T-helper 22 cell (primary cell): ENCODE results near the gene PNMA1.

Experiments used
- DNase-seq: peaks from one replicate; pipeline ENCODE4 v3.0.0-alpha.2; 2020; ENCODE audit warnings: low read depth

The PNMA1 gene, protein sequence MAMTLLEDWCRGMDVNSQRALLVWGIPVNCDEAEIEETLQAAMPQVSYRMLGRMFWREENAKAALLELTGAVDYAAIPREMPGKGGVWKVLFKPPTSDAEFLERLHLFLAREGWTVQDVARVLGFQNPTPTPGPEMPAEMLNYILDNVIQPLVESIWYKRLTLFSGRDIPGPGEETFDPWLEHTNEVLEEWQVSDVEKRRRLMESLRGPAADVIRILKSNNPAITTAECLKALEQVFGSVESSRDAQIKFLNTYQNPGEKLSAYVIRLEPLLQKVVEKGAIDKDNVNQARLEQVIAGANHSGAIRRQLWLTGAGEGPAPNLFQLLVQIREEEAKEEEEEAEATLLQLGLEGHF

DNA sequence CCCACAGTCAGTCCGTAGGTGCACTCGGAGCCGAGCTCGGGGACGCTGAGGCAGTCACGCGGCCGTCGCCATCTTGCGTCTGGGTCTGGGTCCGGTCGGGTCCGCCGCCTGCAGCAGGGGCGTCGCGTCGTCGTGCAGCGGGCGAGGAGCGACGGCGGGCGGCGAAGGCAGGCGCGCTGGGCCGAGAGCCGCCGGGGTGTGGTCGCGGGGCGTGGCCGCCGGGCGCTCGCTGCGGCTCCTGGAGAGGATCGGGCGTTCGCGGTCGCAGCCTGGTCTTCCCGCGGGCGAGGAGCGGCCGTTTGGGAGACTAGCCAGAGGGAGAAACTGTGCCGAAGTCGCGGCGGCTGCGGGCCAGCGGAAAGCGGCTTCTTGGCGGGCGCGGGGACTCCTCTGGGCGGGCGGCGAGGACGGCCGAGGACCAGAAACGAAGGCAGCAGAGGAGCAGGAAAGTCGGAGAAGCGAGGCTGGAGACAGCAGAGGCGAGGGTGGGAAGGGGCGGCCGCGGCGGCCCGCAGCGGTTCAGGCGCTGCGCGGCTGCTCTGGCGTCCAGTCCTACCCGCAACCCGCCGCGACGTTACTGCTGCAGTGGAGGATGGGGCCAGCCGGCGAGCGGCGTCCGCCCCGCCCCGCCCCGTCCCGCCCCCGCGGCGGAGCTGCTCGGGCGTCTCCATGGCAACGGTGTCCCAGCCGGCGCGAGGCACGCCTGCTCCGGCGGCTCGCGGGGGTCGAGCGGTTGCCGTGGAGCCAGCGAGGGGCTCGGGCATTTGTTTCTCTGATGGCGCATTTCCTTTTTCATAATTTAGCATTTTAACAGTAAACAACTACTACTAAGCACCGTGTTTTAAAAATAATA lies at the start of gene PNMA1:
Gene PNMA1 (minus strand): TSS at position 582 of the 853 bp plus-strand sequence. CDS start 745 bp downstream, outside the sequence.
- DNase-seq, result peak; percentile 79

GRCh38 chr14:73763396-73763795 lies 49.2 kb upstream of the PNMA1 start:
- DNase-seq, result no peak

GRCh38 chr14:73762375-73762822 lies 48.2 kb upstream of the PNMA1 start:
- no peak for DNase-seq

DNA sequence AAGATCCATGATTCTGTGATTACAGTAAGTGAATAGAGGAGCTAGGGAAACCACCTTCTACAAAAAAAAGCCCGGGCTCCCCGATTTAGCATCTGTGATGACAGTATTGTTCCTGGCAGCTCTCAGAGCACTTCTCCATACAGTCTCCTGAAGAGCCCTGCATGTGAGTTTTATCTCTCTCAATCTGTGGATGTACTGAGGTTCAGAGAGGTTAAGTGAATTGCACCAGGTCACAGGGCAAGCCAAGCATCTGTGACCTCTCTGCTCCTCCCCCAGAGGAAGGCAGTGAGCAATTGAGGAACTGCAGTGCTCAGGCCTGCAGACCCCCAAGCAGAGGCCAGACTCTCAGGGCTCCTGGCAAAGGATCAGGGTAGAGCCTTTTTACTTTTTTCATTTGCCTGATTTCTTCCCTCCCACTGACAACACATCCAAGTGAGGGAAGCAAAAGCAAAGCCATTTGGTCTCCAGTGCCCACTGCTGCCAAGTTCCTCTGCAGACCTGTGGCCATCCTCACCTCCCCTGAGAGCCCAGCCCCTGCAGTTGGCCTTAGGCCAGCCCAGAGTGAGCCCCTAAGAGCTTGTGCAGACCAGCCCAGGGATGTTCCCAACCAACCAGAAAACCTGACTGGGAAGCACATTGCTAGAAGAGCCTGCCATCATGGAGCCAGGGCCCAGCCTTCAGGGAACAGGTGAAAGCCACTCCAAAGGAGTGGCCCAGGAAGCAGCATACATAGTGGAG lies 47.6 kb upstream of the PNMA1 start:
- no peak for DNase-seq

- no peak for DNase-seq
Measured at GRCh38 chr14:73760598-73761586, 46.7 kb upstream of the PNMA1 start.

DNA sequence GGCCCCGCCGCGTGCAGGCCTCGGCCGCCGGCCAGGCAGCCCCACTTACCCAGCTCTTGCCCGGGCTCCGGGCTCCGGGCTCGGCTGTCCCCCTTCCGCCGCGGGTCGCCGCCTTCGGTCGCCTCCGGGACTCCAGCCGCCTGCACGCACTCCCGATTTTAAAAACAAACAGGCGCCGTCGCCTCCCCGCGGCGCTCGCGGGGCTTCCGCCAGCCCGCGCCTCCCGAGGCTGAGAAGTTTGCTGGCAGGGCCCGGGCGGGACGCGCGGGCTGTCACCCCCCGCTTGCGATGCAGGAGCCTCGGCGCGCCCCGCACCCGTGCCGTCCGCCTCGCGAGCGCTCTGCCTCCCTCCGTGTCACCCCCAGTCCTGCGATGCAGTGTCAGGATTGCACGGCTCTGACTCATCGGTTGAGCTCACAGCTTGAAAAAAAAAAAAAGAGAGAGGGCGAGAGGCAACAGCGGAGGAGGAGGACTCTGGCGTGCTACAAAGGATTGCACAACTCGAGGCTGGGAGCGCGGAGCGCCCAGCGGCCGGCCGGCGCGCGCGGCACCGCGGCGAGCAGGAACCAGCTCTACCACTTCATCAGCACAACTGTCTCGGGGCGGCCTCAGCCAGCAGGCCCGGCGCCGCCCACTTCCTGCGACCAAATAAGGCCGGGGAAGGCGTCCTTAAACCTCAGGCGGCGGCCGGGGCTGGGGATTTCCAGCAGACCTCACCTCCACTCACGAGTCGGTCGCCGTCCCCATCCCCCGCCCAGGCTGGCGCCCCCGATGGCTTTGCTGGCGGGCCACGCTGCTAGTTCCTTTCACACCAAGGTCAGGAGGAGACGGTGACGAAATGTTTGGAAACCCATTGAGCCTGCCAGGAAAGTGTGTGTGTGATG lies 45.8 kb upstream of the PNMA1 start:
- peak; percentile 97 for DNase-seq

GRCh38 chr14:73759183-73759713 lies 45.1 kb upstream of the PNMA1 start:
- peak; percentile 32 for DNase-seq

DNA sequence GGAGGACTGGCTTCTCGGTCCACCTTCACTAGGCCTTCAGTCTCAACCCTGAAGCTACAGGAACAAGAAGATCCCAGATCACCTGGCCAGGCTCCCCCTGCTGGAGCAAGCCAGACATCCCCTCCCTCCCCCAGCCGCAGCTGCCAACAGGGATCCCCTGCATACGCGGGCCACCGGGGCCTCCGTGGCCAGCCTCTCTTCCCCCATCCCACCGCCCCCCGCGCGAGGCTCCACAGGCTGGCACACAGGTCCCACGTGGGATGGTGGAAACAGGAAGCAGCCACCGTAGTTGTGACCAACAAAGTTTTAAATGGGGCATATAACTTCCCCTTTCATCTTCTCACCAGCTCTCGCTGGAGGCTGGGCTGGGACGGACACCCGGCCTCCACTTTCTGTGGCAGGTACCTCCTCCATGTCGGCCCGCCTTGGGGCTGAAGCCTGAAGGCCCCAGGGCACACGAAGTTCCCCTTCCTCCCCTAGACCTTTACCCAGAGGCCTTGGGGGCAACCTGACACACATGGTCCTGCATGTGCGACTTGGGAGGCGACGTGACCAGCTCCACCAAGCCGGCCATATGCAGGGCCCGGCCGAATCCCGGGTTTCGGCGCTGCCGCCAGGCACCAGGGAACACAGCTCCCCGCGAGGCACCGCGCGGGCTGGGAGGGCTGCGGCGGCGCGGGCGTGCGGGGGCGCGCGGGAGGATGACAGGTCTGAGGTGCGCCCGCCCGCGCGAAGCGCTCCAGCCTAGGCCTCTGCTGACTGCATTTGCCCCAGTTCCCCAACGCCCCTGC lies 44.4 kb upstream of the PNMA1 start:
- DNase-seq, result peak; percentile 74

- no peak for DNase-seq
Measured at GRCh38 chr14:73757876-73758391, 43.8 kb upstream of the PNMA1 start.

GRCh38 chr14:73757381-73757780 lies 43.2 kb upstream of the PNMA1 start:
- DNase-seq, result no peak

- DNase-seq, result no peak
Measured at GRCh38 chr14:73755434-73756014, 41.3 kb upstream of the PNMA1 start.

GRCh38 chr14:73754911-73755360 lies 40.8 kb upstream of the PNMA1 start:
- DNase-seq, result no peak

- no peak for DNase-seq
Measured at GRCh38 chr14:73753887-73754795, 40.0 kb upstream of the PNMA1 start.

DNA sequence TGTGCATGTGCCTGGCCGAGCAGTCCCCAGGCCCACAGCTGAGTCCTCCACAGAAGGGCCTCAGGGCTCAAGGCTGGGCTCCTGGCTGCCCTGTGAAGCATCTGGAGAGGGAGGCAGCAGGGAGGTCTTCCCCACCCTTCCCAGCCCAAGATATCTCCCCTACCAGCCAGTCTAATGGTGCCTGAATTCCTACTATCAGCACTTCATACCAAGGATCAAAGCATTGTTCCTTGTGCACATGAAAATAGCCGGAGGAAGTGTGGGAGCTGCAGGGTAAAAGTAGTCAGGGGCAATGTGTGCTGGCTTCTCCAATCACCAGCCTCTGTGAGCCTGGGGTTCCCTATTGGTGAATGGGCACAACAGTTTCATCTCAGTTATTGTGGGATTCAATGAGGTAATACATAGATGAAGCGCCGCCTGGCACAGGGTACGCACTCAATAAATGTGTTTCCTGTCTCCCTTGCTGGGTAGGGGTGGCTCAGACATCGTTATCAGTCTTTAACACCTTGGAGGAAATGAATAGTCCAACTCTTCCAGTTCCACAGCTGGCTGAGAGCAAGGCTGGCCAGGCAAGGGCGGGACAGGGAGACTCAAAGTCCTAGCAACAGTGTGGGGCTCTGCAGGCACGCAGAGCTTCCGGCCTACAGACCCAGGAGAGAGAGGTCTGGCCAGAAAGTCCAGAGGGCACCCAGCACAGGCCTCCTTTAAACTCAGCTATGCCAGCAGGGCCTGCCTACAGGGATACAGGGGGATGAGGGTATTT lies 39.1 kb upstream of the PNMA1 start:
- DNase-seq, result peak; percentile 42

GRCh38 chr14:73752297-73752992 lies 38.3 kb upstream of the PNMA1 start:
- DNase-seq, result no peak
